ENCODE results near the gene STPG2.

DNA sequence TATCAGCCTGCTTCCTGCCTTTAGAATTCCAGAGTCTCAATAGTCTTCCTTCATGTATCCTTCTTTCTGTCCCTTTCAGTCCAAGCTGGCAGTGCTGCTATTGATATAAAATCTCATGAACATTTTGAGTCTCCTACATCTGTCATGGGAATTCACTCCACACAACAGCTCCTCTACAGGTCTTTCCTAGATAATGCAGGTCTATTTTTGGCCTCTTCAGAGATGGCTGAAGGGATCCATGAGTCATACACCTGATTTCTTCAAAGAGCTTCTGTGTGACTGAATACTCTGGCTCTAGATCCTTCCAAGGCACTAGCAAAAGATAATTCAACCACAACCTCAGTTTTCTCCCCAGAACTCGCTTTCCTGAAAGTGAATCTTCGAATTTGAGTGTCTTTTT lies 115.4 kb downstream of the STPG2 start:
- TF ChIP-seq, protein P1, sequence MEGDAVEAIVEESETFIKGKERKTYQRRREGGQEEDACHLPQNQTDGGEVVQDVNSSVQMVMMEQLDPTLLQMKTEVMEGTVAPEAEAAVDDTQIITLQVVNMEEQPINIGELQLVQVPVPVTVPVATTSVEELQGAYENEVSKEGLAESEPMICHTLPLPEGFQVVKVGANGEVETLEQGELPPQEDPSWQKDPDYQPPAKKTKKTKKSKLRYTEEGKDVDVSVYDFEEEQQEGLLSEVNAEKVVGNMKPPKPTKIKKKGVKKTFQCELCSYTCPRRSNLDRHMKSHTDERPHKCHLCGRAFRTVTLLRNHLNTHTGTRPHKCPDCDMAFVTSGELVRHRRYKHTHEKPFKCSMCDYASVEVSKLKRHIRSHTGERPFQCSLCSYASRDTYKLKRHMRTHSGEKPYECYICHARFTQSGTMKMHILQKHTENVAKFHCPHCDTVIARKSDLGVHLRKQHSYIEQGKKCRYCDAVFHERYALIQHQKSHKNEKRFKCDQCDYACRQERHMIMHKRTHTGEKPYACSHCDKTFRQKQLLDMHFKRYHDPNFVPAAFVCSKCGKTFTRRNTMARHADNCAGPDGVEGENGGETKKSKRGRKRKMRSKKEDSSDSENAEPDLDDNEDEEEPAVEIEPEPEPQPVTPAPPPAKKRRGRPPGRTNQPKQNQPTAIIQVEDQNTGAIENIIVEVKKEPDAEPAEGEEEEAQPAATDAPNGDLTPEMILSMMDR (IDR thresholded peaks at IDR 0.05), result peak; percentile 8; the same call in 1 of the 2 replicates
- TF ChIP-seq POLR2AphosphoS5 (IDR thresholded peaks at IDR 0.05; ENCODE audit: low read depth, low read length), result no peak
- no peak for TF ChIP-seq SIN3A (IDR thresholded peaks at IDR 0.05; ENCODE audit: borderline replicate concordance, insufficient read depth, low read depth, low read length)
- TF ChIP-seq TCF7L2 (IDR thresholded peaks at IDR 0.05; ENCODE audit: low read depth, low read length), result no peak

Data from Panc1 (cell line).